H1 (cell line): ENCODE results near the gene GARS1. TPM values are rescaled to one million over a fixed set of nuclear protein-coding genes. Genes with fewer than 3 reads are reported as not detected.

ENCODE experiments used
- CTCF ChIA-PET: fragments of 300-600 bp; sonication (Branson Sonifier 250); formaldehyde crosslinking; loops from one replicate; lab custom pipeline; 2021; ENCODE audit not compliant: partially characterized antibody; lab: Charles Lee
- POLR2A ChIA-PET: fragments of 300-600 bp; sonication (Branson Sonifier 250); formaldehyde crosslinking; loops from one replicate; lab custom pipeline; 2021; ENCODE audit warnings: inconsistent platforms; ENCODE audit not compliant: partially characterized antibody; lab: Charles Lee
- DNase-seq, 2 experiments: peaks; one replicate each; pipeline versions ENCODE4 v3.0.0 to v3.0.0-alpha.2; 2010 to 2022; ENCODE audit warnings: low spot score in 2 of 2, low read depth in 1 of 2, mixed read lengths in 1 of 2
- FAIRE-seq: peaks from 2 replicates; lab custom pipeline; 2011; peaks lifted over from hg19 to GRCh38; lab: Jason Lieb, UNC
- H2AFZ ChIP-seq: 2 replicates; pipeline ENCODE4 v1.8.1; 2012; ENCODE audit warnings: low read length, inconsistent platforms
- H2AK5ac ChIP-seq: 2 replicates; pipeline ENCODE4 v1.6.1; 2013; ENCODE audit warnings: low read depth, low read length
- H2BK120ac ChIP-seq: replicated peaks from 2 replicates; pipeline ENCODE3; 2013; ENCODE audit warnings: low read depth, low read length, inconsistent platforms
- H2BK12ac ChIP-seq: 2 replicates; pipeline ENCODE4 v1.6.1; 2013; ENCODE audit warnings: low read depth, low read length
- H2BK15ac ChIP-seq: 2 replicates; pipeline ENCODE4 v1.6.1; 2013; ENCODE audit warnings: low read length
- H2BK20ac ChIP-seq: 2 replicates; pipeline ENCODE4 v1.6.1; 2013; ENCODE audit warnings: low read length
- H2BK5ac ChIP-seq: 2 replicates; pipeline ENCODE4 v1.6.1; 2013; ENCODE audit warnings: low read depth, low read length
- H3K14ac ChIP-seq: 2 replicates; pipeline ENCODE4 v1.6.1; 2013; ENCODE audit warnings: inconsistent platforms; ENCODE audit not compliant: insufficient read length
- H3K18ac ChIP-seq: 2 replicates; pipeline ENCODE4 v1.6.1; 2013; ENCODE audit warnings: low read length; ENCODE audit errors: extremely low read depth
- H3K23ac ChIP-seq: 2 replicates; pipeline ENCODE4 v1.6.1; 2013; ENCODE audit warnings: inconsistent platforms; ENCODE audit not compliant: insufficient read length
- H3K23me2 ChIP-seq: 2 replicates; pipeline ENCODE4 v1.6.1; 2013; ENCODE audit warnings: low read depth, low read length
- H3K27ac ChIP-seq: 2 replicates; pipeline ENCODE4 v1.6.1; 2011; ENCODE audit warnings: low read depth, low read length, inconsistent platforms
- H3K27me3 ChIP-seq, 4 experiments: replicated peaks in 1 of 4; 1 replicate in 1 of 4; 2 replicates in 3 of 4; pipeline versions ENCODE4 v1.6.1 to v1.8.1; 2011 to 2013; ENCODE audit warnings: low read length in 3 of 4, mild to moderate bottlenecking in 3 of 4, inconsistent platforms in 2 of 4, mixed read lengths in 2 of 4, moderate library complexity in 1 of 4; ENCODE audit not compliant: control insufficient read depth in 3 of 4, insufficient read depth in 3 of 4; ENCODE audit errors: extremely low read depth in 1 of 4
- H3K36me3 ChIP-seq, 4 experiments: 2 replicates each; pipeline versions ENCODE4 v1.6.1 to v1.8.1; 2011 to 2013; ENCODE audit warnings: mild to moderate bottlenecking in 4 of 4, low read length in 3 of 4, moderate library complexity in 2 of 4, control low read depth in 1 of 4, inconsistent platforms in 1 of 4; ENCODE audit not compliant: insufficient read depth in 4 of 4, control insufficient read depth in 2 of 4
- H3K4ac ChIP-seq: replicated peaks from 2 replicates; pipeline ENCODE3; 2013; ENCODE audit warnings: low read length, low read depth, mixed read lengths, inconsistent platforms; ENCODE audit not compliant: insufficient read length
- H3K4me1 ChIP-seq, 4 experiments: replicated peaks in 1 of 4; 1 replicate in 1 of 4; 2 replicates in 3 of 4; pipeline versions ENCODE4 v1.6.1 to v1.8.1; 2011 to 2013; ENCODE audit warnings: low read length in 3 of 4, inconsistent platforms in 2 of 4, mixed read lengths in 1 of 4; ENCODE audit not compliant: insufficient read depth in 4 of 4, control insufficient read depth in 3 of 4
- H3K4me2 ChIP-seq, 2 experiments: 2 replicates each; pipeline versions ENCODE4 v1.6.1 to v1.8.1; 2011 to 2013; ENCODE audit warnings: low read depth in 2 of 2, low read length in 2 of 2, control low read depth in 1 of 2, inconsistent platforms in 1 of 2, mild to moderate bottlenecking in 1 of 2; ENCODE audit not compliant: insufficient read depth in 1 of 2
- H3K4me3 ChIP-seq, 4 experiments: fragments of 200-600, 300-600 bp in 1 of 4; sonication (generic), shearing (Covaris generic), sonication (Bioruptor Twin) in 1 of 4; 2 replicates each; pipeline versions ENCODE4 v1.5.1 to v1.8.1; 2011 to 2016; ENCODE audit warnings: low read length in 4 of 4, low read depth in 3 of 4, control low read depth in 2 of 4, inconsistent platforms in 2 of 4, mild to moderate bottlenecking in 2 of 4, mixed read lengths in 1 of 4, moderate library complexity in 1 of 4; ENCODE audit not compliant: insufficient read depth in 2 of 4; ENCODE audit errors: extremely low read depth in 1 of 4
- H3K56ac ChIP-seq: replicated peaks from 2 replicates; pipeline ENCODE3; 2013; ENCODE audit warnings: low read depth, mild to moderate bottlenecking, mixed read lengths, low read length, inconsistent platforms; ENCODE audit not compliant: insufficient read length
- H3K79me1 ChIP-seq: 2 replicates; pipeline ENCODE4 v1.6.1; 2013; ENCODE audit warnings: low read depth, low read length, control low read depth
- H3K79me2 ChIP-seq, 2 experiments: 2 replicates each; pipeline versions ENCODE4 v1.6.1 to v1.8.1; 2012 to 2013; ENCODE audit warnings: low read length in 2 of 2, mild to moderate bottlenecking in 2 of 2, inconsistent platforms in 1 of 2; ENCODE audit not compliant: insufficient read depth in 2 of 2, control insufficient read depth in 1 of 2
- H3K9ac ChIP-seq, 4 experiments: replicated peaks in 1 of 4; 1 replicate in 1 of 4; 2 replicates in 3 of 4; pipeline versions ENCODE4 v1.6.1 to v1.8.1; 2011 to 2013; ENCODE audit warnings: low read depth in 3 of 4, low read length in 3 of 4, control low read depth in 2 of 4, mild to moderate bottlenecking in 2 of 4, moderate library complexity in 2 of 4, inconsistent platforms in 1 of 4; ENCODE audit errors: extremely low read depth in 1 of 4
- H3K9me3 ChIP-seq, 2 experiments: 2 replicates each; pipeline versions ENCODE4 v1.6.1 to v1.8.1; 2012 to 2013; ENCODE audit warnings: mild to moderate bottlenecking in 2 of 2, moderate library complexity in 2 of 2, control low read depth in 1 of 2, inconsistent platforms in 1 of 2, low read depth in 1 of 2, low read length in 1 of 2, mixed read lengths in 1 of 2; ENCODE audit not compliant: insufficient read depth in 2 of 2
- H4K20me1 ChIP-seq, 2 experiments: replicated peaks in 1 of 2; 2 replicates each; pipeline versions ENCODE3 to v1.8.1; 2011 to 2013; ENCODE audit warnings: inconsistent platforms in 2 of 2, low read length in 2 of 2, mild to moderate bottlenecking in 1 of 2; ENCODE audit not compliant: insufficient read depth in 2 of 2, control insufficient read depth in 1 of 2
- H4K5ac ChIP-seq: 2 replicates; pipeline ENCODE4 v1.6.1; 2013; ENCODE audit warnings: low read length, low read depth, mixed read lengths, inconsistent platforms; ENCODE audit not compliant: insufficient read length
- H4K8ac ChIP-seq: 2 replicates; pipeline ENCODE4 v1.8.0; 2013; ENCODE audit warnings: mild to moderate bottlenecking, moderate library complexity, low read length, inconsistent platforms; ENCODE audit not compliant: insufficient read depth; ENCODE audit errors: extremely low read depth
- H4K91ac ChIP-seq: replicated peaks from 2 replicates; pipeline ENCODE3; 2013; ENCODE audit warnings: low read length, mixed read lengths, inconsistent platforms; ENCODE audit not compliant: insufficient read length
- WGBS, 2 experiments: shearing (Covaris generic) in 1 of 2; methylation state at CpG; one replicate each; pipeline versions ENCODE4 v1.1.6 to v1.1.7; 2013 to 2015; ENCODE audit warnings: low lambda C conversion rate in 2 of 2, mixed read lengths in 2 of 2, inconsistent platforms in 1 of 2, low coverage in 1 of 2, missing lambda C conversion rate in 1 of 2; ENCODE audit not compliant: insufficient replicate concordance in 2 of 2, insufficient coverage in 1 of 2, insufficient read length in 1 of 2; ENCODE audit errors: extremely low coverage in 1 of 2, missing lambda C conversion rate in 1 of 2; 5-methylcytosine and 5-hydroxymethylcytosine counted together
- polyA plus RNA-seq, 7 experiments: library from polyadenylated mRNA; depleted of rRNA in 3 of 7; stranded (reverse) in 5 of 7; unstranded in 2 of 7; fragments of >200 nt in 5 of 7; fragments of 200-250 nt in 2 of 7; gene quantifications; 1 replicate in 5 of 7; 2 replicates in 1 of 7; 4 replicates in 1 of 7; pipeline versions ENCODE4 v1.2.1 to v1.2.3, GENCODE V29; 2011 to 2013; ENCODE audit warnings: missing spikeins in 2 of 7, mixed read lengths in 2 of 7
- total RNA-seq: library from RNA; stranded (reverse); fragmentation: NEBNext Ultra II Directional; extraction: Animal tissue kit (Norgen Biotek cat#: 25700); gene quantifications from 2 replicates; pipeline ENCODE4 v1.2.1, GENCODE V29; 2021

The GARS1 gene
- total and polyA plus RNA-seq, 2 of the 8 experiments (the other 6 are each of a cell fraction or from before 2014, with no cell fraction given): 270 to 476 TPM

GRCh38 chr7:30656006-30656957, 61.6 kb downstream of the GARS1 start:
- CTCF ChIA-PET: interaction anchor here (0.6 to 1.0 kb wide), 2 partner anchors 20 to 84 kb away, joined by 3 read pairs; no protein-coding TSS in a partner anchor

More at GRCh38 chr7:30656006-30656957, 61.6 kb downstream of the GARS1 start:
- H3K4ac ChIP-seq: no peak overlapping the region
- H3K56ac ChIP-seq: no peak overlapping the region
- no peak for DNase-seq
- H3K27me3 ChIP-seq: no peaks in the 10 kb centered on the region
- no peak overlapping the region for H3K27ac ChIP-seq
- no peak overlapping the region for H2BK20ac ChIP-seq
- FAIRE-seq: no peak
- no peak overlapping the region for H3K4me2 ChIP-seq
- no peak overlapping the region for H3K23ac ChIP-seq
- no peaks in the 10 kb centered on the region for H3K79me1 ChIP-seq
- H3K23me2 ChIP-seq: peaks cover 5% of the 10 kb centered on the region; the same call in 1 of the 2 replicates
- H3K4me1 ChIP-seq: no peaks in the 10 kb centered on the region
- H3K79me2 ChIP-seq: no peaks in the 10 kb centered on the region
- H2AK5ac ChIP-seq: no peak overlapping the region
- H2BK120ac ChIP-seq: no peak overlapping the region
- H3K9me3 ChIP-seq: no peaks in the 10 kb centered on the region
- H2BK5ac ChIP-seq: no peak overlapping the region
- H4K5ac ChIP-seq: no peak overlapping the region
- H2BK15ac ChIP-seq: no peak overlapping the region
- H4K91ac ChIP-seq: no peak overlapping the region
- no peak overlapping the region for H3K9ac ChIP-seq
- POLR2A ChIA-PET: interaction anchor here (3.8 kb wide), 1 partner anchor 11 kb away, joined by 9 read pairs; no protein-coding TSS in a partner anchor
- H3K36me3 ChIP-seq: no peaks in the 10 kb centered on the region; a peak in 1 of 8 replicates
- WGBS, 2 experiments: 84% methylated on average over 15 of the region's 21 CpGs; no CpG with 5 or more reads in 1 of the 2 experiments
- no peak overlapping the region for H3K18ac ChIP-seq
- H4K8ac ChIP-seq: no peak overlapping the region
- H3K4me3 ChIP-seq: no peak overlapping the region
- peaks cover 6 to 8% of the 10 kb centered on the region in 2 experiments for H4K20me1 ChIP-seq
- H2BK12ac ChIP-seq: no peak overlapping the region
- H3K14ac ChIP-seq: no peak overlapping the region
- no peak overlapping the region for H2AFZ ChIP-seq
